LNCAP (cell line): Measurements from ENCODE around the gene PLEKHG3.

Experiments used
- CTCF ChIP-seq: fragments of 450-650 bp; IDR thresholded peaks from 2 replicates; pipeline ENCODE4 v1.5.1; 2017; ENCODE audit warnings: mild to moderate bottlenecking

PLEKHG3 gene

GRCh38 chr14:64700290-64700689 is 3.9 kb upstream of the PLEKHG3 start:
- TF ChIP-seq CTCF = no peak

DNA sequence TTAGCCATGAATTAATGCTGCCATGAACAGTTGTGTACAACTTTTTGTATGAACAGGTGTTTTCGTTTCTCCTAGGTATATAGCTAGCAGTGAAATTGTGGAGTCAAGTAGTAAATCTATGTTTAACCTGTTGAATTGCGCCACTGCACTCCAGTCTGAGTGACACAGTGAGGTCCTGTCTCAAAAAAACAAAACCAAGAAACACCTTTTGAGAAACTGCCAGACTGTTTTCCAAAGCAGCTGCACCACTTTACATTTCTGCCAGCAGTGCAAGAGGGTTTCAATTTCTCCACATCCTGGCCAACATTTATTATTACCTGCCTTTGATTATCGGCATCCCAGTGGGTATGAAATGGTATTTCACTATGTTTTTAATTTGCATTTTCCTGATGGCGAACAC is 3.3 kb upstream of the PLEKHG3 start:
- no peak for TF ChIP-seq CTCF

GRCh38 chr14:64701660-64702059 is 2.6 kb upstream of the PLEKHG3 start:
- no peak for TF ChIP-seq CTCF

GRCh38 chr14:64702493-64703394 is 1.5 kb upstream of the PLEKHG3 start:
- TF ChIP-seq CTCF = no peak

DNA sequence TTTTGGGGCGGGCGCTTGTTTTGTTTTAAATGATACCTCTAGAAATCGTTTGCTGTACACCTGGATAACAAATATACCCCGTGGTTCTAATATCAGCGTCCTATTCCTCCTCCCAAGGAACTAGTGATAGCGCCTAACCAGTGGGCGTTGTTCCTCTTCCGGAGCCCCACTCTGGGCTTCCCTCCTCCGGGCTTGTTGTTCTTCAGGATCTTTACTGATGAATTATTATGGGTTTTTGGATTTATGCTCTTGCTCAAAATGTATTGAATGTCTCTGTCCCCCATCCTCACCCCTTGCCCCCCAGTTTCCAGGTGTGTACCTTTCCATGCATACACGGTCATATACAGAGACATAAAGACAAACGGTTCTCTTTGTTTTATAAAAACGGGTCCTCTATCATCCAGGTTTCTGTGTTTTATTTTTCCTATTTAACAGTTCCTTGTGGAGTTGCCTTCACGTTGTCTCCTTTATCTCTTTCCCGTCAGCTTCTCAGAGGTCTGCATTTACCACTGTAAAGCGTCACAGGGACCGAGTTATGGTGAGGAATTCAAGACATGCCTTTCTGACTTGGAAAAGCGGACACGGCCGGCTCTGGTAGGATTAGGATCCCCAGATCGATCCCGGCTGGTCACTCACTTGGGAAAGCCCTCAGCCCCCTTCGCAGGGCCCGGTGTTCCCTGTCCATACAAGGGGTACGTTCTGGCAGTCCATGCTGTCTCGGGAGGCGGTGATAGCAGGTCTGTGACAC is 655 bp upstream of the PLEKHG3 start:
- no peak for TF ChIP-seq CTCF

GRCh38 chr14:64704743-64705380 is 638 bp downstream of the PLEKHG3 start:
- TF ChIP-seq CTCF = no peak

DNA sequence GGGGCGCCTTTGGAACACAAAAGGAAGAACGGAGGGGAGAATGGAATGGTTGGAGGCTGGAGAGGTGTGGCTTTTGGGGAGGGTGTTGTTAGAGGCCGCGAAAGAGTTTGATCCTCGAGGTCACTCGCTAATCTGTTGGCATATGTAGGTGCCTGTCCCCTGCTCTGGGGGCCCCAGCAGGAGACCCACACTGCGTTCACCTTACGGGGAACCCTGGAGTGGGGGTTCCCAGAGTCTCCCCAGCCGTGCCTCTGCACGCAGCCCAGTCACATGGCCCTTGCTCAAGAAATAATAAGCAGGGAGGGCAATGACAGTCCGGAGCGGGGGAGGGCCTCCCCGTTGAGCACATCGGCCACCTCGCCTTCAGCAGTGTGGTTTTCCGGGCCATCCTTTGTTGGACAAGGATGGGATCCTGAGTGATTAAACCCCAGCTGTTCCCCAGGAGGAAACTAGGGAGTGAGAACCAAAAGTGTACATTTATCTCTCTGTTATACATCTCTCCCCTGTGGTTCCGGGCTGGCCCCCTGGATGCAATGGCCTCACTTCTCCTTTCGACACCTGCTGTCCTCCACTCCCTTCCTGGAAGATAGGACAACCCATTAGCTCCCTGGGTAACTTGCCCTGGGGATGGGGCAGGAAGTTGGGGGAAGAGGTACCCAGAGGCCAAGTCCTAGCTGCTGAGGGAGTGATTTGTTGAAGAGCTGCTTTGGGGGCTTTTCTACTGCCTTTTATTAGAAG is 1.3 kb downstream of the PLEKHG3 start:
- TF ChIP-seq CTCF = no peak
